K562 (cell line): Measurements from ENCODE around the gene LLCFC1. TPM values are rescaled to one million over a fixed set of nuclear protein-coding genes. Genes with fewer than 3 reads are reported as not detected.

Experiments used
- BACH1 ChIP-seq: fragments of 200-800 bp; sonication (Bioruptor generic); IDR thresholded peaks from 2 replicates; pipeline ENCODE4 v1.6.1; 2016; ENCODE audit warnings: missing genetic modification characterization, missing compliant biosample characterization
- BCLAF1 ChIP-seq, 2 experiments: fragments of 450-650 bp in 1 of 2; IDR thresholded peaks; 2 replicates each; pipeline ENCODE4 v1.6.1; 2011 to 2017; ENCODE audit warnings: low read depth in 2 of 2, antibody characterized with exemption in 1 of 2, borderline replicate concordance in 1 of 2, low read length in 1 of 2, mild to moderate bottlenecking in 1 of 2, mixed read lengths in 1 of 2; ENCODE audit not compliant: control insufficient read depth in 1 of 2
- C11orf30 ChIP-seq: fragments of 450-650 bp; IDR thresholded peaks from 2 replicates; pipeline ENCODE4 v1.6.1; 2016; ENCODE audit warnings: low read depth, mild to moderate bottlenecking
- FOXJ2 ChIP-seq: fragments of 200-800 bp; sonication (Bioruptor generic); IDR thresholded peaks from 2 replicates; pipeline ENCODE4 v1.6.1; 2016; ENCODE audit warnings: missing genetic modification characterization, missing compliant biosample characterization
- KHSRP ChIP-seq: fragments of 450-650 bp; IDR thresholded peaks from 2 replicates; pipeline ENCODE4 v1.6.1; 2017
- MEF2A ChIP-seq: IDR thresholded peaks from 2 replicates; pipeline ENCODE4 v1.6.1; 2011; ENCODE audit warnings: low read depth, mild to moderate bottlenecking, low read length, moderate library complexity; ENCODE audit not compliant: control insufficient read depth
- MYC ChIP-seq, 2 experiments: fragments of 250-450 bp in 1 of 2; sonication (Bioruptor Pico) in 1 of 2; IDR thresholded peaks; 2 replicates each; pipeline versions ENCODE4 v1.5.1 to v1.6.1; 2012 to 2021; ENCODE audit warnings: low read depth in 2 of 2, borderline replicate concordance in 1 of 2, improper control_type of control experiment in 1 of 2, low read length in 1 of 2, mild to moderate bottlenecking in 1 of 2, moderate library complexity in 1 of 2
- PHF20 ChIP-seq: fragments of 450-650 bp; IDR thresholded peaks from 2 replicates; pipeline ENCODE4 v1.6.1; 2018; ENCODE audit not compliant: partially characterized antibody
- SFPQ ChIP-seq: fragments of 200-400 bp; formaldehyde crosslinking; IDR thresholded peaks from 2 replicates; pipeline ENCODE4 v1.6.1; 2017; ENCODE audit warnings: mild to moderate bottlenecking, low read depth, low read length, moderate library complexity
- TFAP4 ChIP-seq: sonication (generic); formaldehyde crosslinking; IDR thresholded peaks from 2 replicates; pipeline ENCODE4 v1.8.0; 2022; ENCODE audit warnings: missing genetic modification reagents, mild to moderate bottlenecking, moderate library complexity, borderline replicate concordance
- THAP7 ChIP-seq: fragments of 250-450 bp; sonication (Bioruptor Pico); IDR thresholded peaks from 2 replicates; pipeline ENCODE4 v1.5.0; 2021
- ZC3H11A ChIP-seq: IDR thresholded peaks from 2 replicates; pipeline ENCODE4 v1.6.1; 2012; ENCODE audit warnings: low read depth, low read length, improper control_type of control experiment
- ZFP30 ChIP-seq: fragments of 250-450 bp; sonication (Bioruptor Pico); IDR thresholded peaks from 2 replicates; pipeline ENCODE4 v1.8.0; 2022; ENCODE audit warnings: moderate library complexity, mild to moderate bottlenecking, inconsistent platforms, borderline replicate concordance
- ZNF165 ChIP-seq: fragments of 250-450 bp; sonication (Bioruptor Pico); IDR thresholded peaks from 2 replicates; pipeline ENCODE4 v1.4.0; 2020; ENCODE audit warnings: borderline replicate concordance
- ZNF76 ChIP-seq: fragments of 250-450 bp; sonication (Bioruptor Pico); IDR thresholded peaks from 2 replicates; pipeline ENCODE4 v1.4.0; 2020; ENCODE audit warnings: mild to moderate bottlenecking, moderate library complexity, borderline replicate concordance
- polyA plus RNA-seq, 8 experiments: library from polyadenylated mRNA; depleted of rRNA in 4 of 8; stranded (reverse) in 5 of 8; unstranded in 3 of 8; fragments of >200 nt; fragmentation: Nextera tagmentation in 2 of 8; fragmentation: Illumina TruSeq in 1 of 8; extraction: Ambion mirVana in 2 of 8; extraction: Trizol in 1 of 8; gene quantifications; 2 replicates each; pipeline versions ENCODE4 v1.2.1 to v1.2.3, GENCODE V29; 2011 to 2014; ENCODE audit warnings: inconsistent platforms in 1 of 8, missing spikeins in 1 of 8
- total RNA-seq, 7 experiments: library from RNA; depleted of rRNA in 6 of 7; stranded (reverse); fragments of >200 nt in 6 of 7; fragmentation: Illumina TruSeq in 2 of 7; extraction: Trizol in 2 of 7; gene quantifications; 2 replicates each; pipeline versions ENCODE4 v1.2.1 to v1.2.3, GENCODE V29; 2011 to 2021; ENCODE audit warnings: low replicate concordance in 1 of 7
- TF ChIP-seq, protein P1 (sequence below): fragments of 250-450 bp; sonication (Bioruptor Pico); IDR thresholded peaks from 2 replicates; pipeline ENCODE4 v1.8.0; 2021; ENCODE audit warnings: moderate library complexity, mild to moderate bottlenecking, inconsistent platforms
- TF ChIP-seq, protein P2 (sequence below): sonication (generic); formaldehyde crosslinking; IDR thresholded peaks from 2 replicates; pipeline ENCODE4 v1.8.0; 2022; ENCODE audit warnings: mild to moderate bottlenecking, missing genetic modification reagents

Gene LLCFC1
- total and polyA plus RNA-seq, 9 of the 15 experiments (the other 6 are each of a cell fraction or from before 2014, with no cell fraction given): not detected

GRCh38 chr7:142954680-142955268 lies 15.5 kb downstream of the LLCFC1 start (continued):
- TF ChIP-seq TFAP4 (CRISPR knock-in tag) (peak; percentile 54), ZFP30 (CRISPR knock-in tag) (no peak), ZNF165 (CRISPR knock-in tag) (no peak), SFPQ (no peak), PHF20 (no peak), ZNF76 (CRISPR knock-in tag) (no peak), MEF2A (no peak), C11orf30 (no peak), BCLAF1 (IDR thresholded peaks at IDR 0.05; ENCODE audit: borderline replicate concordance in 1 of 2, control insufficient read depth in 1 of 2, low read depth in 2 of 2, low read length in 1 of 2) (no peak), FOXJ2 (tag) (no peak), ZC3H11A (no peak), THAP7 (no peak), KHSRP (no peak), BACH1 (tag) (no peak), MYC (IDR thresholded peaks at IDR 0.05; ENCODE audit: low read depth, low read length) (no peak), MYC (CRISPR knock-in tag; IDR thresholded peaks at IDR 0.05; ENCODE audit: borderline replicate concordance, low read depth) (no peak)
- TF ChIP-seq, protein P1, sequence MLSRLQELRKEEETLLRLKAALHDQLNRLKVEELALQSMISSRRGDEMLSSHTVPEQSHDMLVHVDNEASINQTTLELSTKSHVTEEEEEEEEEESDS (CRISPR knock-in tag): no peak
- TF ChIP-seq, protein P2, sequence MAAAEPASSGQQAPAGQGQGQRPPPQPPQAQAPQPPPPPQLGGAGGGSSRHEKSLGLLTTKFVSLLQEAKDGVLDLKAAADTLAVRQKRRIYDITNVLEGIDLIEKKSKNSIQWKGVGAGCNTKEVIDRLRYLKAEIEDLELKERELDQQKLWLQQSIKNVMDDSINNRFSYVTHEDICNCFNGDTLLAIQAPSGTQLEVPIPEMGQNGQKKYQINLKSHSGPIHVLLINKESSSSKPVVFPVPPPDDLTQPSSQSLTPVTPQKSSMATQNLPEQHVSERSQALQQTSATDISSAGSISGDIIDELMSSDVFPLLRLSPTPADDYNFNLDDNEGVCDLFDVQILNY (CRISPR knock-in tag): 0 out of 2 replicates have a peak, but pooled peaks have one; percentile 50
